AG04450 (cell line): ENCODE results near the gene TNKS2. TPM values are rescaled to one million over a fixed set of nuclear protein-coding genes. Genes with fewer than 3 reads are reported as not detected.
A peak's percentile ranks its signal among the peaks of the same experiment; 100 is the strongest.

Source experiments
- CTCF ChIA-PET: fragments of 300-600, 350-600 bp; formaldehyde crosslinking; extraction: SDS; loops from one replicate; lab custom pipeline; 2022; ENCODE audit warnings: antibody characterized with exemption, inconsistent platforms; lab: Charles Lee
- POLR2A ChIA-PET: fragments of 350-600 bp; formaldehyde crosslinking; extraction: SDS; loops from one replicate; lab custom pipeline; 2021; ENCODE audit warnings: antibody characterized with exemption, inconsistent platforms; lab: Yijun Ruan, JAX
- DNase-seq: peaks from one replicate; pipeline ENCODE4 v3.0.0-alpha.2; 2011; ENCODE audit warnings: low read depth, low spot score
- H3K27ac ChIP-seq: one replicate; pipeline ENCODE4 v1.5.1; 2012; ENCODE audit warnings: low read depth, low read length, control low read depth
- H3K27me3 ChIP-seq: one replicate; pipeline ENCODE4 v1.6.0; 2012; ENCODE audit warnings: low read length; ENCODE audit not compliant: control insufficient read depth, insufficient read depth
- H3K4me3 ChIP-seq: 2 replicates; pipeline ENCODE4 v1.5.1; 2011; ENCODE audit warnings: mild to moderate bottlenecking, low read depth, low read length, control low read depth
- H3K9me3 ChIP-seq: 2 replicates; pipeline ENCODE4 v1.5.1; 2012; ENCODE audit warnings: low read length; ENCODE audit not compliant: control insufficient read depth, insufficient read depth
- polyA plus RNA-seq: library from polyadenylated mRNA; depleted of rRNA; stranded (reverse); fragments of >200 nt; gene quantifications from 2 replicates; pipeline ENCODE4 v1.2.3, GENCODE V29; 2011
- TF ChIP-seq, protein P1 (sequence below): IDR thresholded peaks from 2 replicates; pipeline ENCODE4 v1.5.1; 2011; ENCODE audit warnings: low read depth, low read length, control low read depth, inconsistent platforms

The TNKS2 gene
- polyA plus RNA-seq, 1 experiment = 45.5 TPM

DNA sequence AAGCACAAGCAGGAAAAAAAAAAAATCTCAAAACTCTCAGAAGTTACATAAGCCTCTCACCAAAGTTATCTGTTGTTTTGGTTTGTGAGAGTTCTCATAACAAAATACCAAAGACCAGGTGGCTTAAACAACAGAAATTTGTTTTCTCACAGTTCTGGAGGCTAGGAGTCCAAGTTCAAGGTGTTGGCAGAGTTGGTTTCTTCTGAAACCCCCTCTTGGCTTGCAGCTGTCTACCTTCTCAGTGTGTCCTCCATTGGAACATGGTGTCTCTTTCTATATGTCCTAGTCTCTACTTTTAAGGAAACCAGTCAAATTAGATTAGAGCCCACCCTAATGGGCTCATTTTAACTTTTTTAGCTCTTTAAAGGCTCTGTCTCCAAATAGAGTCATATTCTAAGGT lies 44.9 kb downstream of the TNKS2 start:
- CTCF ChIA-PET = no interaction called here
- no peak for DNase-seq
- TF ChIP-seq, protein P1, sequence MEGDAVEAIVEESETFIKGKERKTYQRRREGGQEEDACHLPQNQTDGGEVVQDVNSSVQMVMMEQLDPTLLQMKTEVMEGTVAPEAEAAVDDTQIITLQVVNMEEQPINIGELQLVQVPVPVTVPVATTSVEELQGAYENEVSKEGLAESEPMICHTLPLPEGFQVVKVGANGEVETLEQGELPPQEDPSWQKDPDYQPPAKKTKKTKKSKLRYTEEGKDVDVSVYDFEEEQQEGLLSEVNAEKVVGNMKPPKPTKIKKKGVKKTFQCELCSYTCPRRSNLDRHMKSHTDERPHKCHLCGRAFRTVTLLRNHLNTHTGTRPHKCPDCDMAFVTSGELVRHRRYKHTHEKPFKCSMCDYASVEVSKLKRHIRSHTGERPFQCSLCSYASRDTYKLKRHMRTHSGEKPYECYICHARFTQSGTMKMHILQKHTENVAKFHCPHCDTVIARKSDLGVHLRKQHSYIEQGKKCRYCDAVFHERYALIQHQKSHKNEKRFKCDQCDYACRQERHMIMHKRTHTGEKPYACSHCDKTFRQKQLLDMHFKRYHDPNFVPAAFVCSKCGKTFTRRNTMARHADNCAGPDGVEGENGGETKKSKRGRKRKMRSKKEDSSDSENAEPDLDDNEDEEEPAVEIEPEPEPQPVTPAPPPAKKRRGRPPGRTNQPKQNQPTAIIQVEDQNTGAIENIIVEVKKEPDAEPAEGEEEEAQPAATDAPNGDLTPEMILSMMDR = no peak
- no peak overlapping the region for H3K4me3 ChIP-seq
- H3K27me3 ChIP-seq = no peaks in the 10 kb centered on the region
- POLR2A ChIA-PET = no interaction called here
- H3K9me3 ChIP-seq = no peaks in the 10 kb centered on the region
- H3K27ac ChIP-seq = no peak overlapping the region

DNA sequence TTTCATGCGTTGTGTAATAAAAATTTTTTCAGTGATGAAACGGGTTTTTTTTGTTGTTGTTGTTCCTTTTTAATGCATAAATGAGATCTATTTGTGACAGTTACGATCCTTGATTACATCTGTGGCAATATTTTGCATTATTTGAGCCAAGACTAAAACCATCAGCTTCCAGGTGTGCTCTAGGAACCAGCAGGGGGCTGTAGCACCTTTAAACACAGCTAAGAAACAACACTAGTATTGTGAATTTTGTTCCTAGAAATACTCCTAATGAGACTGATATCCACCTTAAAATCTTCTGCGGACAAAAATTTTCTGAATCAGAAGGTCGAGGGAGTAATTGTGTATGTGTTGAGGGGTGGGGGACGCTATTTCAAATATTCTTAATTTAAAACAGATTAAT lies 58.4 kb downstream of the TNKS2 start:
- ChIA-PET POLR2A (no interaction called here), CTCF (interaction anchor here (0.7 to 1.9 kb wide), 2 partner anchors 9 to 57 kb away, joined by 3 to 13 read pairs; no protein-coding TSS in a partner anchor)
- TF ChIP-seq, protein P1 = peak; percentile 46
- Histone ChIP-seq H3K27me3 (no peaks in the 10 kb centered on the region), H3K4me3 (no peak overlapping the region), H3K9me3 (no peaks in the 10 kb centered on the region), H3K27ac (no peak overlapping the region)
- no peak for DNase-seq

DNA sequence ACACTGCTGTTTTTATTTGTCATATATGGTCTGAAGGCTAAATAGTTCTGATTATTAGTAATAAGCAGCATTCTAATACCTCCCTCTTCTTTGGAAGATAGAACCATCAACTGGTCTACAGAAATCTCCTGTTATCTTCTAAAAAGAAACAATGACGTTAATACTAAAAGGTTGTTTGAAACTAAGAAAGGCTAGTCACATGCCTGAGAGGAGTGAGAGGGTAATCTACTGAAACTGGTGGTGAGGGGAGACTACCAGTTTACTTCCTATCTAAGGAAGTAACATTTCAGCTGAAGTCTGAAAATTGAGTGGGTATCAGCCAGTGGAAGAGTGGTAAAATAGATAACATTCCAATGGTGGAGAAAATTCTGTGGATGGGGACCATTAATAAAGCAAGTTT lies 62.7 kb downstream of the TNKS2 start:
- CTCF ChIA-PET = no interaction called here

DNA sequence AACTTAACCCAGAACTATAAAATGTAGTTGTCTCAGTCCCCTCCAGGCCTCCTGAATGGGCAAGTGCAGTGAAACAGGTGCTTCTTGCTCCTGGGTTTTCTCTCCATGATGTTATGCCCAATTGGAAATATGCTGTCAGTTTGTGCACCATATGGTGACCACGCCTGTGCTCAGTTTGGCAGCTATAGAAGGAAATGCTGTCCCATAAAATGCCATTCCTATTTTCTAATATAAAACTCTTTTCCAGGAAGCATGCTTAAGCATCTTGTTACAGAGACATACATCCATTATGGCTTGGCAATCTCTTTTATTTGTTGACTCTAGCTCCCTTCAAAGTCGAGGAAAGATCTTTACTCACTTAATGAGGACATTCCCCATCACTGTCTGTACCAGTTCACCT lies 65.9 kb downstream of the TNKS2 start:
- Histone ChIP-seq H3K4me3 (no peak overlapping the region), H3K9me3 (no peaks in the 10 kb centered on the region), H3K27ac (no peak overlapping the region), H3K27me3 (no peaks in the 10 kb centered on the region)
- ChIA-PET CTCF (interaction anchor here (0.7 to 1.9 kb wide), 2 partner anchors 49 to 106 kb away, joined by 4 to 10 read pairs; no protein-coding TSS in a partner anchor), POLR2A (interaction anchor here (0.5 kb wide), 1 partner anchor 18 kb away, joined by 3 read pairs; no protein-coding TSS in a partner anchor)
- no peak for DNase-seq
- TF ChIP-seq, protein P1 = no peak

More for the DNA sequence above, 62.7 kb downstream of the TNKS2 start:
- Histone ChIP-seq H3K4me3 (no peak overlapping the region), H3K27me3 (no peaks in the 10 kb centered on the region), H3K9me3 (no peaks in the 10 kb centered on the region), H3K27ac (no peak overlapping the region)
- DNase-seq = no peak
- POLR2A ChIA-PET = no interaction called here
- TF ChIP-seq, protein P1 = no peak

DNA sequence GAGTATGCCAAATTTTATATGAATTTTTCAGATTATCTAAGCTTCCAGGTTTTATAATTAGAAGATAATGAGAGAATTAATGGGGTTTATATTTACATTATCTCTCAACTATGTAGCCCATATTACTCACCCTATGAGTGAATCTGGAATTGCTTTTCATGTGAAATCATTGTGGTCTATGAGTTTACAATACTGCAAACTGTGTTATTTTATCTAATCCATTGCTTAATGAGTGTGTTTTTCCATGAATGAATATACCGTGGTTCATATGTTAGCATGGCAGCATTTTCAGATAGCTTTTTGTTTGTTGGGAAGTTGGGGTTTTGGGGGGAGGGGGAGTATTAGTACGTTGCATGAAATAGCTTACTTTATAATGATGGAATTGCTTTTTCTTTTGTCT lies 66.5 kb downstream of the TNKS2 start:
- H3K27ac ChIP-seq = no peak overlapping the region
- H3K9me3 ChIP-seq = no peaks in the 10 kb centered on the region
- TF ChIP-seq, protein P1 = no peak
- no peak overlapping the region for H3K4me3 ChIP-seq
- no peaks in the 10 kb centered on the region for H3K27me3 ChIP-seq
- DNase-seq = peak; percentile 4
- CTCF ChIA-PET = interaction anchor here (0.6 to 1.9 kb wide), 4 partner anchors 48 to 475 kb away, joined by 3 to 10 read pairs (median 6); no protein-coding TSS in a partner anchor
- POLR2A ChIA-PET = interaction anchor here (0.7 kb wide), 1 partner anchor 322 kb away, joined by 3 read pairs; no protein-coding TSS in a partner anchor
